Measurements from ENCODE around the gene MEGF8. TPM values are rescaled to one million over a fixed set of nuclear protein-coding genes. Genes with fewer than 3 reads are reported as not detected.

Gene MEGF8
- polyA plus RNA-seq, 1 donor from 2014 or later = 21.5 TPM

- H3K9ac ChIP-seq (ENCODE audit: low read length) = no peak overlapping the region
- no peak overlapping the region for H3K27ac ChIP-seq (ENCODE audit: low read length)
- H4K20me1 ChIP-seq (ENCODE audit: insufficient read depth) = no peaks in the 10 kb centered on the region
- no peaks in the 10 kb centered on the region for H3K27me3 ChIP-seq (ENCODE audit: insufficient read depth, low read depth, low read length)
- no peaks in the 10 kb centered on the region for H3K9me3 ChIP-seq (ENCODE audit: low read length)
- no peak for TF ChIP-seq CTCF (IDR thresholded peaks at IDR 0.05; ENCODE audit: poor library complexity, severe bottlenecking)
- no peak for TF ChIP-seq RAD21 (conservative IDR thresholded peaks at IDR 0.05)
- no peak for TF ChIP-seq REST (IDR thresholded peaks at IDR 0.05; ENCODE audit: borderline replicate concordance)
- no peak for TF ChIP-seq MXI1 (conservative IDR thresholded peaks at IDR 0.05; ENCODE audit: poor library complexity, severe bottlenecking)
- TF ChIP-seq EZH2 (IDR thresholded peaks at IDR 0.05; ENCODE audit: borderline replicate concordance, insufficient read depth, low read length, poor library complexity, severe bottlenecking) = no peak
- no peak for TF ChIP-seq EP300 (conservative IDR thresholded peaks at IDR 0.05; ENCODE audit: poor library complexity, severe bottlenecking)
- no peaks in the 10 kb centered on the region for H3K9me2 ChIP-seq (ENCODE audit: insufficient read depth, low read length)
- no peak overlapping the region for H3K4me2 ChIP-seq (ENCODE audit: low read length)
- H3K36me3 ChIP-seq (ENCODE audit: insufficient read depth, low read length) = no peaks in the 10 kb centered on the region
- no peak overlapping the region for H2AFZ ChIP-seq (ENCODE audit: low read depth, low read length)
- no peak overlapping the region for H3K4me3 ChIP-seq (ENCODE audit: low read length)
- H3K79me2 ChIP-seq (replicated peaks; ENCODE audit: insufficient read depth, low read length) = no peaks in the 10 kb centered on the region
- H3F3A ChIP-seq (ENCODE audit: insufficient read depth, low read length, poor library complexity, severe bottlenecking) = no peaks in the 10 kb centered on the region
Observed at GRCh38 chr19:42357290-42357689, 31.9 kb downstream of the MEGF8 start.

- Histone ChIP-seq H3K9me2 (ENCODE audit: insufficient read depth, low read length) (no peaks in the 10 kb centered on the region), H3K79me2 (replicated peaks; ENCODE audit: insufficient read depth, low read length) (no peaks in the 10 kb centered on the region), H3K9me3 (ENCODE audit: low read length) (no peaks in the 10 kb centered on the region), H3K36me3 (ENCODE audit: insufficient read depth, low read length) (no peaks in the 10 kb centered on the region), H2AFZ (ENCODE audit: low read depth, low read length) (no peak overlapping the region), H3K9ac (ENCODE audit: low read length) (no peak overlapping the region), H3K27me3 (ENCODE audit: insufficient read depth, low read depth, low read length) (no peaks in the 10 kb centered on the region), H3K27ac (ENCODE audit: low read length) (no peak overlapping the region), H3K4me2 (ENCODE audit: low read length) (no peak overlapping the region), H3K4me3 (ENCODE audit: low read length) (no peak overlapping the region), H3F3A (ENCODE audit: insufficient read depth, low read length, poor library complexity, severe bottlenecking) (no peaks in the 10 kb centered on the region), H4K20me1 (ENCODE audit: insufficient read depth) (no peaks in the 10 kb centered on the region)
- TF ChIP-seq TAF1 (IDR thresholded peaks at IDR 0.05; ENCODE audit: low read depth) = no peak
- no peak for TF ChIP-seq MXI1 (conservative IDR thresholded peaks at IDR 0.05; ENCODE audit: poor library complexity, severe bottlenecking)
- TF ChIP-seq EZH2 (IDR thresholded peaks at IDR 0.05; ENCODE audit: borderline replicate concordance, insufficient read depth, low read length, poor library complexity, severe bottlenecking) = no peak
- no peak for TF ChIP-seq REST (IDR thresholded peaks at IDR 0.05; ENCODE audit: borderline replicate concordance)
- TF ChIP-seq CTCF (IDR thresholded peaks at IDR 0.05; ENCODE audit: poor library complexity, severe bottlenecking) = no peak
- TF ChIP-seq POLR2AphosphoS5 (IDR thresholded peaks at IDR 0.05) = no peak
Observed at GRCh38 chr19:42360787-42361544, 35.5 kb downstream of the MEGF8 start.

Measured in neural cell (in vitro differentiated cells).